Activated CD4-positive, alpha-beta T cell treated with anti-CD3 and anti-CD28 coated beads for 48 hours (primary cell): Measurements from ENCODE around the gene KSR2.
A peak's percentile ranks its signal among the peaks of the same experiment; 100 is the strongest.
"Not testable (repeated sequence)": the region's sequence is repeated elsewhere in the genome, so short reads cannot be mapped to it uniquely, and the experiment has no call there.

Source experiments
- DNase-seq: peaks from one replicate; pipeline ENCODE4 v3.0.0-alpha.2; 2020

Gene KSR2

DNA sequence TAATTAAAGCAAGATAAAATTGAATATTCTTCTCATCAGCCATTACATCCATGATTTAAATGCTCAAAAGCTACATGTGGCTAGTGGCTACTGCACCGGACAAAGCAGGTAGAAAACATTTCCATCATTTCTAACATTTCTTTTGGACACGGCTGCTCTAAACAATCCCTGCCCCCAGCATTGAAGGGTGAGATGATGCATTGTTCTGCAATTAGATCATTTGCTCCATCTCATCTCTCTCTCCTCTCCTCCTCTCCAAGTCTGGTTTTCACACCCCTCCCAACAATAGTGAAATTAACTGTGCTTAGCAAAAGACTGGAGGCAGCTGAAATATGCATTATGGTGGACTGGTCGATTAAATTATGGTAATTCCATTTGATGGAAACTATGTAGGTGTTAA is 288.5 kb downstream of the KSR2 start:
- DNase-seq, result no peak

DNA sequence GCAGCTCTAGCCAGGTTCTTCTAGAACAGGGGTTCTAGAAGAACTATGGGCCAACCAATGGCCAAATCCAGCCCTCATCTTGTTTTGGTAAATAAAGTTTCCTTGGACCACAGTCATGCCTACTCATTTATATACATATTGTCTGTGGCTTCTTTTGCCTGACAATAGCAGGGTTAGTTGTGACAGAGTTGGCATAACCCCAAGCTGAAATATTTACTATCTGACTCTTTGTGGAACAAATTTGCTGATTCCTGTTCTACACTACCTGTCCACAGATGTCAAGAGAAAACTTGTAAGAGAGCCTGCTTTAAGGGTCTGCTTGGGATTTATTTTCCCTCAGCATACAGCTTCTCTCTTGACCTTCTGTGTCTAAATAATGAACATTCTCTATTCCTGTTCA is 289.0 kb downstream of the KSR2 start:
- DNase-seq, result no peak

DNA sequence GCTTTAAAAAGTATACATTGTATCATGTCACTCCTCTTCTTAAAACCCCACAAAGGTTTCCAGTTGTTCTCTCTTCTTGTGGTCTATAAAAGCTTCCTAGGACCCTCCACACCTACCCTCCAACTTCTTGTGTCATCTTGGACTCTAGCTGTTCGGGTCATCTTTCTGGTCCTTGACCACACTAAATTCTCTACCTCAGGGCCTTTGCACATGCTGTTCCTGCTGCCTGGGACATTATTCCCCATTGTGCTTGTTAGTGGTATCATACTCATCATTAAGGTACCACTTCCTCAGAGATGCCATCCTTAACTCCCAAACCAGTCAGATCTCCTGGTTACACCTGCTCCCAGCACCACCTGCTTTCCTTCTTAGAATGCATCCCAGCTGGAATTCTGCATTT is 294.0 kb downstream of the KSR2 start:
- DNase-seq, result no peak

DNA sequence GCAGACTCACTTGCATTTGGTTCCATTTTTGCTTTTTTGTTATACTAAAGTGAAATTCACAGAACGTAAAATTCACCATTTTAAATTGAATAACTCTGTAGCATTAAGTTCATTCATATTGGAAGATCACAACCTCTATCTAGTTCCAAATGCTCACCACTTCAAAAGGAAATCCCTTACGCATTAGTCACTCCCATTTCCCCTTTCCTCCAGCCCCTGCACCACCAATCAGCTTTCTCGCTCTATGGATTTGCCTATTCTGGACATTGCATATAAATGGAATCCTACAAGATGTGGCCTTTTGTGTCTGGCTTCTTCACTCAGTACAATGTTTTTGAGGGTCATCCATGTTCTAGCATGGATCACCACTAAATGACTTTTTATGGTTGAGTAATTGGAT is 294.5 kb downstream of the KSR2 start:
- no peak for DNase-seq

DNA sequence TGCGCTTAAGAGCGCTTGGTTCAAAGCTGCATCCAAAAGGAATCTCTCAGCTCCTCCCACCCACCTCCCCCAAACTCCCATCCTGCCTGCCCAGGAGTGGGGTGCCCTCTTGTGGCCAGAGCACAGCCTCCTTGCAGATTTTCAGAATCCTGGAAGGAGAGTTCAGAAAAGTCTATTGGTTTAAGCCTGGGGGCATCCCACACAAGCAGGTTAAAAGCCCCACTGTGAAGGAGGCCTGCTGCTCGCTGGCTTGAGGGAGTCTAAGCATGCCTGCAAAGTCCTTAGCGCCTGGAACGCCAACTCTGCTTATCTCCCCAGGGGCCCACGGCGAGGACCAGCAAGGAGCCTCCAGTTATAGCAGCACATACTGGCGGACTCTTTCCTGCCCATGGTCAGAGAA is 297.1 kb downstream of the KSR2 start:
- peak; percentile 12 for DNase-seq

DNA sequence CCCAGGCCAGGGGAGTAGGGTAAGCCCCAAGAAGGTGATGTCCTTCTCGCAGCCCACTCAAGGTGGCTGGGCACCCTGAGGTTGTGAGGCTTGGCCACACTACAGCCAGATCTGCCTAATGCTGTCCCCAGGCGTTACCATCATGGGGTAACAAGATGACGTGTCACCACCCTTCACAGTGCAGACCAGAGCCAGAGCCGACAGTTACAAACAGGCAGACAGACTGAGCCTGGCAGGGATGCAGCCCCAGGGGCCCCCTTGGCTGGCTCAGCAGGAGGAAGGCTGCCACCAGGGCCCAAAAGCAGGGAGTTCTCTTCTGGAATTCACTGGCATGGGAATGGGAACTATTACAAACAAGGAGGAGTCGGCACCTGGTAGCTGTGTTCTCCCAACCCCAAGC is 304.6 kb downstream of the KSR2 start:
- no peak for DNase-seq

DNA sequence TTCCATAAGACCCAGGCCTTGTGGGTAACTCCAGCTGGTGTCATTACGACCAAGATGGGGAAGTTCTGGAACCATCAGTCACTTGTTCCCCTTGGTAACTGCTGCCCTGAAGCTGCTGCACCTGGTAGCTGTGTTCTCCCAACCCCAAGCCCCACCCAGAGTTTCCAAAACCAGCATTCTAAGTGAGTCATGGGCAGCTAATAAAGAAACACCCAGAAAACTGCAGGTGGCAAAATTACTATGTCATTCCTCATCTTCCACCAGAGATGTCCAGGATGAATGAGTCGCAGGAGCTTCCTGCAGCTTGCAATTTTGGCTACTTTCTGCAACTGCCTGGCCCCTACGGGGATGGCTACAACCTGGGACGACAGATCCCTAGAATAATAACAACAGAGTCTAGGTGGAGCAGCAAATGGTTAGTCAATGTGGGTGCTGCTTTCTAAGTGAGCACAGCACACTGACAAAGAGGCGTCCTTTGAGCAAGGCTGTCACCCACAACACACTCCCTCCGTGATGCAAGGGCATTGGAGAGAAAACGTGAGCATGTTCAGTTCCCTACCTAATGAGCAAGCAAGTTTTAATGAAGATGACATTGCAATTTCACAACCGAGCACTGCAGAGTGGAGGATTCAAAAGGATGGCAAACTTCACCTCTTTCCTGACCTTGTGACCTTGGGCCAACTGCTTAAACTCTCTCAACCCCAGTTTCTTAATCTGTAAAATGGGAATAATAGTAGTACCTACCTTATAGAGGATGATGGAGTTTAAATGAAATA is 306.0 kb downstream of the KSR2 start:
- DNase-seq, result no peak

DNA sequence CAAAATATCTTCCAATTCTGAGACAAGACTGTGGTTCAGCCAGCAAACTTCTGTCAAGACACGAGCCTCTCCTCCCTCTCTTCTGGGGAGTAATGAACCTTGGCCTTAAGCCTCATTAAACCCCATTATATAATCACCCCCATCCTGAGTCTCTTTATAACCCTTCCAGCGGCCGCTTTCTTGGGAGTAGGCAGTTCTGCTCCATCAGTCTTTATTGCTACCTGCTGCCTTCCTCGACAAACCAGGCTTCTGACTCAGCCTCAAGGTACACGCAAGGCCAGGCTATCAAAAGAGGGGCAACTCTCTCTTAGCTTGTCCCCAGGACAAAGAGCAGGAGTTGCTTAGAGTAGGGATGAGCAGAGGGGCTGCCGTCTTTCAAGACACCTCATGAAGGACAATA is 306.6 kb downstream of the KSR2 start:
- no peak for DNase-seq

DNA sequence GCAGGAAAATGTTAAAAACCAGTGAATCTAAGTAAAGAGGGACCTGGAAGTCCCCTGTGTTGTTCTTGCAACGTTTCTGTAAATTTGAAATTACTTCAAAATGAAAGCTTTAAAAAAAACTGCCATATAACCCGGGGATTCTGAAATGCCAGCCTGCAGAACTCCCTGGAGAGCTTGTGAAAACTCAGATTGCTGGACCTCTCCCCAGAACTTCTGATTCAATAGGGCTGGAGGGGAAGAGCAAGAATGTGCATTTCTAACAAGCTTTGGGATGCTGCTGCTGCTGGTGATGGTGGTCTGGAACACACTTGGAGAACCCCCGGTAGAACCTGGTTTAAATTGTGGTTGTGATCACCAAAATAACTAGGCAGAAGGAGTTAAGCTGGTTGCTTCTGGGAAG is 307.3 kb downstream of the KSR2 start:
- DNase-seq, result no peak

DNA sequence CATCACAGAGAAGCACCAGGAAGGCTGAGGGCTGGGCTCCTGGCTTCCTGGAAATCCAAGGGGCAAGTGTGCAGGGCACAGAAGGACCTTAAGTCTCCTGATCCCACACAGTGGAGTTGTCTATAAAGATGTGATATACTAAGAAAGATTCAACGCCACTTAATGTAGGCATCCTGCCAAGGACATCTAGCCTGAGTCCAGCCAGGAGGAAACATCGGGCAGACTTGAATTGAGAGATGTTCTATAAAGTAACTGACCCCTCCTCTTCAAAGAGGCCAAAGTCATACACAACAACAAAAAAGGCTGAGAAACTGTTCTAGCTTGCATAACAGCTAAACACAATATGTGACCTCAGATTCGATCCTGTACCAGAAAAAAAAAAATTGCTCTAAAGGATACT is 307.9 kb downstream of the KSR2 start:
- DNase-seq, result no peak

DNA sequence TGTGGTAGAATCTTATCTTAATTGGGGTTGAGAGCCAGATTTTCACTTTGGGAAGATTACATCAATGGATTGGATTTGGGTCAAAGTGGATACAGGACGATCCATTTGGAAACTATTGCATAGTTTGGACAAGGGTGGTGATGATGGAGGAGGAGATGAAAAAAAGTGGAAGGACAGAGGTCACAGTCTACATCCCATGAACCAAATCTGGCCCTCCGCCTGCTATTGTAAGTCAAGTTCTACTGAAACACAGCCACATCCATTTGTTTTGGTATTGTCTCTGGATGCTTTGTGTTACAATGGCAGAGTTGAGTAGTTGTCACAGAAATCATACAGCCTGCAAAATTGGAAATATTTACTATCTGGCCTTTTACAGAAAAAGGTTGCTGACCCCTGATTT is 310.6 kb downstream of the KSR2 start:
- DNase-seq, result no peak

DNA sequence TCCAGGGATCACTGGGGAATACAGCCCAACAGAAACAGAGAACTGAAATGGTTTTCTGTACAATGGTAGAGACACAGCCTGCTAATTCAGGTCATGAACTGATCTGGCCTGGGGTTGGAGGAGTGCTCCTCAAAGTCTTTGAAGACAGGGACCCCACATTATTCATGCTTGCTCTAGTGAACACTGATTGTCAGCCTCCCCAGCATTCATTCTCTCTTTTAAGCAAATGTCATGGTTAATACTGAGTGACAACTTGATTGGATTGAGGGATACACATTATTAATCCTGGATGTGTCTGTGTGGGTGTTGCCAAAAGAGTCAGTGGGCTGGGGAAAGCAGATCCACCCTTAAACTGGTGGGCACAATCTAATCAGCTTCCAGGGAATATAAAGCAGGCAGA is 319.0 kb downstream of the KSR2 start:
- no peak for DNase-seq

DNA sequence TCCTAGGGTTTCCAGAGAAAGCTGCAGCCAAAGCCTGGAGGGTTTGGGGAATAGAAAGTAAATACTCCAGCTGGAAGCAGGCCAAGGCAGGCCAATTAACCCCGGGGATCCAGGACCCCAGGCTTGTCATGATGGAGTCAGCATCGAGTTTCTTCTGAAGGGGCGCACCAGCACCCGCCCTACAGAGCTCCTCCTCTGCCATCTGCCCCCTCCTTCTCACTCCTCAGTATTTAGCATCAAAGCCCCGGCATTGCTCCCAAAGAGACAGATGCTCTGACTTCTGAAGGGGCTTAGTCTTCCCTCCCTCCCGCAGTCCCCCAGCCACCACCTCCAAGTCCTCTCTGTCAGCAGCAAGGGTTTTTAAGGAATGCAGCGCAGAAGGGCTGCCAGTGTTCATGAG is 322.3 kb downstream of the KSR2 start:
- DNase-seq, result no peak

DNA sequence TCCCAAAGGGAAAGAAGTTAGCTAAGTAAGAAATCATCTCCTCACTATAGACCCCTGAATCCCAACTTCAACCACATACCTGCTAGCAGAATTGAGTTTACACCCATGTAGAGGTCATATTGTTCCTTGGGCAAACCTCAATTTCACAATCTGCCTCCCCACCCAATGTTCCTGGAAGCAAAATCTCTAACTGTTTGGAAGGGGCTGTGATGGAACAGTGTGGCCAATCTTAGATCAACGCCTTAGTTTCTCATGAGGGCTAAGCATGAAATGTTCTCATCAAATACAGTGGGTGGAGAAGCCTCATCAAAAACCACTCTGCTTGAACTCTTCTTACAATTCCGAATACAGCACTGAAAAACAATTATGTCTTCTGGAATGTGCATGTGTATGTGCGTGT is 323.3 kb downstream of the KSR2 start:
- no peak for DNase-seq

DNA sequence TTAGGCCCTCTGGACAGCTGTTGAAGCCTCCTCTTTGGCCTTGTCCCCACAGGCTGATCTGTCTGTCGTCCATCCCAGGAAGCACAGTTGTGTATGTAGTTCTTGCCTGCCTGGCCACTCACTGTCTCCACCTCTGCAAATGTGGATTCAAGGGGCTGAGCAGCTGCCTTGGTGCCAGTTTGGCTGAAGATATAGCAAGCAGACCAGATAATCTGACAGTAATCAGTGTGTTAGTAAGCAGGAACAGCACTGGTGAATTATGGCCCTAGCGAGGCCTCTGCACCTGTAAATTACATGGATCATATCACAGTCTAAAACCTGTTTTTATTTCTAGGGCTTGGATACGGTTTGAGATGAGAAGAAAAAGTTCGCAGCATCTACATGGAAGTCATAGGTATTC is 324.8 kb downstream of the KSR2 start:
- DNase-seq, result no peak

DNA sequence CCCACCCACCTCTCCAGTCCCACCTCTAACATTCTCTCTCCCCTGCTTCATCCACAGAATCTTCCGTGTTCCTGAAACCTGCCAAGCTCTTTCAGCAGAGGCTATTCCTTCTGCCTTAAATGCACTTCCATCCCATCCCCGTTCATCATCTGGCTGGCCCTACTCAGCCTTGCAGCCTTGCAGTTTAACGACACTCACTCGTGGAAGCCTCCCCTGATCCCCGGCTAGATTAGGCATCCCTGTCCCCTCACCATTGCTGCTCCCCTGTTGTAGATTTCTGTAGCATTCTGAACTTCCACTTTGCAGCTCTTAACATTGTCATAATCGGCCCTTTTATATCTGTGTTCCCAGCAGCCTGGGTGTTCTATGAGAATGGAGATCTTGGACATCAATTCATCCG is 326.9 kb downstream of the KSR2 start:
- no peak for DNase-seq

DNA sequence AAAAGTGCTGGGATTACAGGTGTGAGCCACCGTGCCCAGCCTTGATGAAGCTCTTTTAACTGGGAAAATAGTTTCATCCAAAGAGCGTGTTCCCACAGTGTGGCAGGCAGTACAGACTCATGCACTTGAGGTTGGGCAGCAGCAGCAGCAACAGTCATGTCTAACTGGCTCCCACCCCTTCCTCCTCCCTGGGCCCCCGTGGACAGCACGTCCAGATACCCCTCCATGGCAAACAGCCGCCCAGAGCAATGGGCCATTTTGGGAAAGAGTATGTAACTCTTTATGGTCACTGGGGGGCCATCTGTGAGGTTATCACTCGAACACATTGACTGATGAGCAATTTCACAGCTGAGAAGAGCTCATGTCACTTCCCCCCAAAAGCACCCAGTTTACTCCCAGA is 328.3 kb downstream of the KSR2 start:
- DNase-seq, result no peak

DNA sequence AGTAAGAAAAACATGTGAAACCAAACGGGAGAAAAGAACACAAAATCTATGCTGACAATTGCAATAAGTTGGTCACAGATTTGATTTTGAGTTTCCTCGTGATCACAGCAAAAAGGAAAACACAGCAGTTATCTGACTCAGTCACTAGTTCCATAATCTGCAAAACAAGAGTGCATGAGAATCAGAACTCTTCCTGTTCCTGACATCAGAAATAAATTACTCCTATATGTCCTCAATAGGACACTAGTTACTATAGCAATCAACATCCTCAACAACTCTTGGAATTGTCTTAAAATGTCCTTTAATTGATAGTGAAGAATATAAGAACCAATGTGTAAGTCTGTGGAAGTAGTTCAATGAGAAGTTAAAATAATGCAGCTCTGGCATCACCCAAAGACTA is 339.3 kb downstream of the KSR2 start:
- DNase-seq, result no peak

DNA sequence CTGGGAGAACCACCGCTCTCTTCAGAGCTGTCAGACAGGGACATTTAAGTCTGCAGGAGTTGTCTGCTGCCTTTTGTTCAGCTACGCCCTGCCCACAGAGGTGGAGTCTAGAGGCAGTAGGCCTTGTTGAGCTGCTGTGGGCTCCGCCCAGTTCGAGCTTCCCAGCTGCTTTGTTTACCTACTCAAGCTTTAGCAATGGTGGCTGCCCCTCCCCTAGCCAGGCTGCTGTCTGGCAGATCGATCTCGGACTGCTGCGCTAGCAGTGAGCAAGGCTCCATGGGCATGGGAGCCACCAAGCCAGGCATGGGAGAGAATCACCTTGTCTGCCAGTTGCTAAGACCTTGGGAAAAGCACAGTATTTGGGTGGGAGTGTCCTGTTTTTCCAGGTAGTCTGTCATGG is 340.1 kb downstream of the KSR2 start:
- not testable (repeated sequence) for DNase-seq

DNA sequence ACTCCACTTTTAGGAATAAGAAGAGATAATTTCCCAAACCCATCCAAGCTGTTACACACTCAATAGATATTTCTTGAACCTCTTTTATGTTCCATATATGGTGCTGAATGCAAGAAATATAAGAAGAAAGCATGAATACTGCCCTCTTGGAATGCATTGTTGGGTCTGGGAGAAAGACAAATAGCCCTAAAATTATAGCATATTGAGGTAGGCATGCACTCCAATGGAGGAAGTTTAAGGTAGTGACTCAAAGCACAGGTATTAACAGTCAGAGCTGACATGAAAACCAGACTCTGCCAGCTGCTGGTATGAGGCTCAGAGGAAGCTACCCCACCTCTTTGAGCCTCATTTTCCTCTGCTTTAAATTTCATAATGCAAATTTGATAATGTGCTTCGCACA is 346.0 kb downstream of the KSR2 start:
- no peak for DNase-seq

DNA sequence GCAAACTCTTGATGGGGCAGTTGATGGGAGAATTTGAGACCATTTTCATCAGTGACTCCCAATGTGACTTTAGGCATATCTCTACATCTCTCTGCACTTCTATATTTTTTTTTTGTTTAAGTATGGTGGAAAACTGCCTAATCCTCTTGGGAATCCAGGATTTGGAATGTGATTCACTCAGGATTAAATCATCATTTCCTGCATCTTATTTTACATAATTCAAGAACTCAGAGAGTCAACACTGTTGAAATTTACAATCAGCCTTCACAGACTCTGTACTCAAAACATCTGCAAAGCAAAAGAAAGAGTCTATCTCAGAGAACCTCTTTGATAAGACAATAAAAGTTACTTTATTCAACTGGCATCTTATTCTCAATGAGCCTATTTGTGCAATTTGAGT is 346.7 kb downstream of the KSR2 start:
- DNase-seq, result no peak

DNA sequence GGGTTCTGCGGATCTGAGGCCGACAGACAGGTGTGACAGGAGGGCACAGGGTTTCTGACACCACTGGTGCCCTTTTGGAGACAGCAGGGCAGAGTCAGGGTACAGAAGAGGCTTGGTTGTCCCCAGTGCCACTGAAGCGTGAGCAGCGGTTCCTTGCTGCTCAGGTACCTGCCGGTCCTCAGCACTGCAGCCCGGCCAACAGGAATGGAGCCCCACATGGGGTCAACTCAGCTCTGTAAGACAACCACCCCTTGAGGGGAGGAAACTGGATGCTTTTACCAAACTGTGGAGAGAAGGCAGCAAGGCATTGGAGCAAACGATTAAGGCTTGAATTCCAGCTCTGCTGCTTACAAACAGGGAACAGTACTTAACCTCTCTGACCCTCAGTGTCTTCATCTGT is 361.0 kb downstream of the KSR2 start:
- DNase-seq, result no peak

DNA sequence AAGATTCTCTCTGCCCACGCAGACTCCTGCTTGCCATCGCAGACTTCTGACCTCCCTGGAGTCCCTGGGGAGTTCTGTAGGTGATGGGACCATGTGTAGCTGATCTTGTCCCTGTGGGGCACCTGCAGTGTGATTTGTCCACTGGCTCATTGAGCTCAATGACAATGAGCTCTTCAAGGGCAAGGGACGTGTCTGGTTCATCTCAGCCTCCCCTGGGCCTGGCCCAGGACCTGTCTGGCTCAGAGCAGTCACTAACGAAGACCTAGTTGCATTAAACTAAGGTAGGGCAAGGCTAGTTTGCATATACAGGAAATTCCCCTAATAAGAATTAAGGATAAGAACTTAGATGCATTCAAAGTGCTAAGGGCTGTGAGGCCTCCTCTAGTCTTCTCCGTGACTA is 361.8 kb downstream of the KSR2 start:
- DNase-seq, result no peak

DNA sequence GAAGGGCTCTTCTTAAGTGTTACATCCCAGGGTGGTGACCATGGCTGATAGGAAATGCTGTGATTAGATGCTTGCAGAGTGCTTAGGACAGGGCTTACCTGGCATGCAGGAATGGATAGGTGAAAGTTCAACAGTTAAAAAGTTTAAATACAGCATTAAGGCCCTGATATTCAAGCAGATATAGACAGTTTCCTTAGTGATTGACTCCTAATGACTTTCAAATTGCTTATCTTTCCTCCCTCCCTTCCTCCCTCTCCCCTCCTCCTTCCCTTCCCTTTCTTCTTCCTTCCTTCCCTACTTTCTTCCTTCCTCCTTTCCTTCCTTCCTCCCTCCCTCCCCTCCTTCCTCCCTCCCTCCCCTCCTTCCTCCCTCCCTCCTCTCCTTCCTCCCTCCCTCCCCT is 362.8 kb downstream of the KSR2 start:
- no peak for DNase-seq

DNA sequence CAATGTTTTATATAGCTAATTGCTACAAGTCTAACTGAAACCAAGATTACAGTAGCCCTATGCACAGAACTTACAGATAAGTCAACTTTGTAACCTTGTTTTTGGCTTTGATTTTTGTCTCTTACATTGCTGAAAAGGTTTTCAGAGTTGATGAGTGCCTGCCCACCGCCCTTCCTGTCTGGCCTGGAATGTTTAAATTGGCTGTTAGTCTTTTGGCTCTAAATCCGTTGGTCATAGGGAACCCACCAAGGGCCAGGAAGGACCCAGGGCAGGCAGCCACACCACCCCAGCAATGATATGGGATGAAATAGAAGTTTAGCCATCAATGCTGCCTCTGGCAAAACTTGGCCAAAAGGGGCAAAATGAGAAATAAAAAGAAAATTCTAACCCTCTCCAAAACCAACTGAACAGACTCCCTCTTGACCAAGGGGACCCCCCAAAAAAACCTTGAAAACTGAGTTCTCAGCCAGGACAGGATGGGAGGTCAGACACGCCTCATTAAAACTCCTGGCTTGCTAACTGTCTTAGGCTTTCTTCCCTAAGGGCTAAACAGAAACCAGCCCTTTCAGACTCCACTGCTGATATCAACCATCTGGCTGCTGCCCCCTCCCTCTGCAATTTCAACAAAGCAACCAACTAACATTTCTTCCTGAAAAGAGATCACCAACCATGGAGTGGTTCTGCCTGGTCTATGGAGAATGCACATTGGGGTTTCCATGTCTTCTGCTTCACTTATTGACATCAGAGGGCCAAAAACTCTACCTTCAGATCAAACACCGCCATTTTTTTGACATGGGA is 365.3 kb downstream of the KSR2 start:
- no peak for DNase-seq
